ENCODE measurements around the gene ENOX1. TPM values are rescaled to one million over a fixed set of nuclear protein-coding genes. Genes with fewer than 3 reads are reported as not detected.

The ENOX1 gene
- total and polyA plus RNA-seq, 2 donors (not counting 3 experiments of a cell fraction or from before 2014, with no cell fraction given), result 0.17 to 0.97 TPM

GRCh38 chr13:43682701-43683100 lies 104.1 kb downstream of the ENOX1 start:
- no peak for TF ChIP-seq GATA2 (IDR thresholded peaks at IDR 0.05; ENCODE audit: insufficient read depth, insufficient read length, low read depth, low read length)
- no peak for TF ChIP-seq FOS (IDR thresholded peaks at IDR 0.05; ENCODE audit: borderline replicate concordance, insufficient read depth, low read length)
- no peak for TF ChIP-seq POLR2AphosphoS5 (IDR thresholded peaks at IDR 0.05; ENCODE audit: insufficient read depth, low read depth, low read length)
- Histone ChIP-seq H3K4me3 (replicated peaks in 1 of 3; ENCODE audit: insufficient read depth in 1 of 3, low read depth in 1 of 3, low read length in 3 of 3) (no peak overlapping the region), H3K9ac (replicated peaks; ENCODE audit: extremely low read depth, insufficient read depth, low read length) (no peak overlapping the region), H3K27me3 (ENCODE audit: control insufficient read depth in 2 of 2, insufficient read depth in 2 of 2, low read length in 2 of 2) (no peaks in the 10 kb centered on the region), H3K4me1 (ENCODE audit: control insufficient read depth, extremely low read depth, insufficient read depth, low read length) (no peaks in the 10 kb centered on the region), H4K20me1 (replicated peaks; ENCODE audit: control insufficient read depth, extremely low read depth, insufficient read depth, low read length) (no peaks in the 10 kb centered on the region), H3K9me1 (replicated peaks; ENCODE audit: control insufficient read depth, extremely low read depth, insufficient read depth, low read length) (no peaks in the 10 kb centered on the region), H3K36me3 (ENCODE audit: control insufficient read depth in 2 of 2, extremely low read depth in 1 of 2, insufficient read depth in 2 of 2, low read length in 2 of 2) (no peaks in the 10 kb centered on the region), H2AFZ (ENCODE audit: low read depth, low read length) (no peak overlapping the region), H3K79me2 (ENCODE audit: control insufficient read depth, insufficient read depth, low read length) (no peaks in the 10 kb centered on the region), H3K27ac (ENCODE audit: insufficient read depth, low read depth, low read length) (no peak overlapping the region), H3K9me3 (replicated peaks; ENCODE audit: control insufficient read depth, insufficient read depth, low read length) (no peaks in the 10 kb centered on the region), H3K4me2 (ENCODE audit: insufficient read depth, low read length) (no peak overlapping the region)
- FAIRE-seq (no peak), DNase-seq (ENCODE audit: low read depth, low spot score) (no peak)
- intact Hi-C loops (cut with micrococcal nuclease) (no loop called here), dilution Hi-C loops (cut with MboI; ENCODE audit: extremely low pct_ligation_motif_present, low sequenced_read_pairs) (no loop called here)
- BruUV-seq (replicated peaks), result no TSS peak
- POLR2A ChIA-PET, result no interaction called here
- CTCF ChIA-PET, result interaction anchor here (0.7 kb wide), 1 partner anchor 53 kb away, joined by 3 read pairs; no protein-coding TSS in a partner anchor

DNA sequence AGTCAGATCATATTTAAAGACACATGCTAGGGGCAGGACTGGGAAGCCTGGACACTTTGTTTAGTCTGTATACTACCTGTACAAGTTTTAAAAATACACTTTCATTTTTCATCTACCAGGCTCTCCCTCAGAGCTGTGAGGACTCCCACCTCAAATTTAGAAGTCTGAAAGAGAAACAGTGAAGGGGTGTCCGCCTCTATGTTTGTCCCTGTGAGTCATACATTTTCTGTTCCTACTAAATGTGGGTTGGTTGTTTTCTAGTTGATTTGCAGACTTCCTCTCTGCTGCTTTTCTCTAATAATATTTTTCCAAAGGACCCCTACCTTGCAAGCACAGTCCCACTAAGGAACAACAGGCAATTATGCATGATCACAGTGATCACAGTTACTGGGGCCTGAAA lies 110.5 kb downstream of the ENOX1 start:
- FAIRE-seq (no peak), DNase-seq (ENCODE audit: low read depth, low spot score) (no peak)
- Histone ChIP-seq H3K4me2 (ENCODE audit: insufficient read depth, low read length) (no peak overlapping the region), H3K9ac (replicated peaks; ENCODE audit: extremely low read depth, insufficient read depth, low read length) (no peak overlapping the region), H3K9me3 (replicated peaks; ENCODE audit: control insufficient read depth, insufficient read depth, low read length) (no peaks in the 10 kb centered on the region), H3K27ac (ENCODE audit: insufficient read depth, low read depth, low read length) (no peak overlapping the region), H3K36me3 (ENCODE audit: control insufficient read depth in 2 of 2, extremely low read depth in 1 of 2, insufficient read depth in 2 of 2, low read length in 2 of 2) (no peaks in the 10 kb centered on the region), H3K4me1 (ENCODE audit: control insufficient read depth, extremely low read depth, insufficient read depth, low read length) (no peaks in the 10 kb centered on the region), H4K20me1 (replicated peaks; ENCODE audit: control insufficient read depth, extremely low read depth, insufficient read depth, low read length) (no peaks in the 10 kb centered on the region), H2AFZ (ENCODE audit: low read depth, low read length) (no peak overlapping the region), H3K4me3 (replicated peaks in 1 of 3; ENCODE audit: insufficient read depth in 1 of 3, low read depth in 1 of 3, low read length in 3 of 3) (no peak overlapping the region), H3K79me2 (ENCODE audit: control insufficient read depth, insufficient read depth, low read length) (no peaks in the 10 kb centered on the region), H3K27me3 (ENCODE audit: control insufficient read depth in 2 of 2, insufficient read depth in 2 of 2, low read length in 2 of 2) (no peaks in the 10 kb centered on the region), H3K9me1 (replicated peaks; ENCODE audit: control insufficient read depth, extremely low read depth, insufficient read depth, low read length) (no peaks in the 10 kb centered on the region)
- dilution Hi-C loops (cut with MboI; ENCODE audit: extremely low pct_ligation_motif_present, low sequenced_read_pairs) (no loop called here), intact Hi-C loops (cut with micrococcal nuclease) (no loop called here)
- no TSS peak for BruUV-seq (replicated peaks)
- POLR2A ChIA-PET, result no interaction called here
- TF ChIP-seq, protein P1, sequence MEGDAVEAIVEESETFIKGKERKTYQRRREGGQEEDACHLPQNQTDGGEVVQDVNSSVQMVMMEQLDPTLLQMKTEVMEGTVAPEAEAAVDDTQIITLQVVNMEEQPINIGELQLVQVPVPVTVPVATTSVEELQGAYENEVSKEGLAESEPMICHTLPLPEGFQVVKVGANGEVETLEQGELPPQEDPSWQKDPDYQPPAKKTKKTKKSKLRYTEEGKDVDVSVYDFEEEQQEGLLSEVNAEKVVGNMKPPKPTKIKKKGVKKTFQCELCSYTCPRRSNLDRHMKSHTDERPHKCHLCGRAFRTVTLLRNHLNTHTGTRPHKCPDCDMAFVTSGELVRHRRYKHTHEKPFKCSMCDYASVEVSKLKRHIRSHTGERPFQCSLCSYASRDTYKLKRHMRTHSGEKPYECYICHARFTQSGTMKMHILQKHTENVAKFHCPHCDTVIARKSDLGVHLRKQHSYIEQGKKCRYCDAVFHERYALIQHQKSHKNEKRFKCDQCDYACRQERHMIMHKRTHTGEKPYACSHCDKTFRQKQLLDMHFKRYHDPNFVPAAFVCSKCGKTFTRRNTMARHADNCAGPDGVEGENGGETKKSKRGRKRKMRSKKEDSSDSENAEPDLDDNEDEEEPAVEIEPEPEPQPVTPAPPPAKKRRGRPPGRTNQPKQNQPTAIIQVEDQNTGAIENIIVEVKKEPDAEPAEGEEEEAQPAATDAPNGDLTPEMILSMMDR (IDR thresholded peaks at IDR 0.05; ENCODE audit: extremely low read depth in 1 of 2, insufficient read depth in 1 of 2, low read depth in 1 of 2, low read length in 2 of 2), result no peak
- TF ChIP-seq FOS (IDR thresholded peaks at IDR 0.05; ENCODE audit: borderline replicate concordance, insufficient read depth, low read length) (no peak), MYC (IDR thresholded peaks at IDR 0.05; ENCODE audit: low read depth, low read length) (no peak), JUN (IDR thresholded peaks at IDR 0.05; ENCODE audit: borderline replicate concordance, insufficient read depth, insufficient read length, low read depth) (no peak), EZH2 (IDR thresholded peaks at IDR 0.05; ENCODE audit: borderline replicate concordance, low read depth, low read length, severe bottlenecking) (no peak), POLR2A (IDR thresholded peaks at IDR 0.05; ENCODE audit: low read depth, low read length) (no peak)
- CTCF ChIA-PET, result no interaction called here
